IMR-90 (cell line): ENCODE data around the gene ARHGDIA. TPM values are rescaled to one million over a fixed set of nuclear protein-coding genes. Genes with fewer than 3 reads are reported as not detected.

Experiments
- ATAC-seq: fragments of 200-7000 bp; cut with Tn5 transposase; 2 replicates; pipeline ENCODE4 v1.9.1; 2020; ENCODE audit warnings: low read depth, mild to moderate bottlenecking, moderate library complexity
- BruUV-seq: library from RNA; stranded (reverse); fragments of 400-500 nt; replicated peaks from 2 replicates; lab custom pipeline; 2021; lab: Mats Ljungman, UMichigan
- CTCF ChIA-PET: fragments of 300-600 bp; formaldehyde crosslinking; extraction: SDS; loops from one replicate; lab custom pipeline; 2021; ENCODE audit warnings: antibody characterized with exemption; lab: Yijun Ruan, JAX
- POLR2A ChIA-PET: fragments of 300-600 bp; sonication (Branson Sonifier 250); formaldehyde crosslinking; loops from one replicate; lab custom pipeline; 2022; ENCODE audit warnings: antibody characterized with exemption; ENCODE audit not compliant: unreplicated experiment; lab: Charles Lee
- DNase-seq: peaks from one replicate; pipeline ENCODE4 v3.0.0; 2013
- H2AFZ ChIP-seq: replicated peaks from 2 replicates; pipeline ENCODE3; 2013; ENCODE audit warnings: low read length, mild to moderate bottlenecking; ENCODE audit not compliant: poor library complexity
- H2AK5ac ChIP-seq: 2 replicates; pipeline ENCODE4 v1.6.1; 2013; ENCODE audit warnings: low read depth, low read length, inconsistent platforms
- H2AK9ac ChIP-seq: replicated peaks from 2 replicates; pipeline ENCODE3; 2013; ENCODE audit warnings: mild to moderate bottlenecking, low read depth, low read length, moderate library complexity; ENCODE audit not compliant: poor library complexity
- H2BK120ac ChIP-seq: 2 replicates; pipeline ENCODE4 v1.6.1; 2013; ENCODE audit warnings: low read depth, low read length, inconsistent platforms
- H2BK15ac ChIP-seq: 3 replicates; pipeline ENCODE4 v1.6.1; 2013; ENCODE audit warnings: low read depth, low read length, inconsistent platforms
- H2BK20ac ChIP-seq: 2 replicates; pipeline ENCODE4 v1.6.1; 2013; ENCODE audit warnings: low read depth, mild to moderate bottlenecking, inconsistent platforms, low read length, moderate library complexity
- H2BK5ac ChIP-seq: 2 replicates; pipeline ENCODE4 v1.6.1; 2013; ENCODE audit warnings: mild to moderate bottlenecking, low read depth, low read length, inconsistent platforms; ENCODE audit not compliant: poor library complexity, severe bottlenecking
- H3K14ac ChIP-seq: replicated peaks from 2 replicates; pipeline ENCODE4 v1.6.1; 2013; ENCODE audit warnings: low read depth, low read length, inconsistent platforms
- H3K18ac ChIP-seq: 2 replicates; pipeline ENCODE4 v1.6.1; 2013; ENCODE audit warnings: low read depth, low read length, control low read depth
- H3K23ac ChIP-seq: 2 replicates; pipeline ENCODE4 v1.6.1; 2013; ENCODE audit warnings: low read depth, low read length, inconsistent platforms
- H3K27ac ChIP-seq: 2 replicates; pipeline ENCODE4 v1.5.1; 2013; ENCODE audit warnings: mild to moderate bottlenecking, control low read depth, low read length; ENCODE audit not compliant: insufficient read depth
- H3K27me3 ChIP-seq: 2 replicates; pipeline ENCODE4 v1.6.1; 2013; ENCODE audit warnings: low read length; ENCODE audit not compliant: control insufficient read depth, insufficient read depth
- H3K36me3 ChIP-seq: 2 replicates; pipeline ENCODE4 v1.6.1; 2013; ENCODE audit warnings: low read length, mixed read lengths; ENCODE audit not compliant: control insufficient read depth, insufficient read depth
- H3K4ac ChIP-seq: 2 replicates; pipeline ENCODE4 v1.6.1; 2013; ENCODE audit warnings: low read depth, low read length, inconsistent platforms
- H3K4me1 ChIP-seq: 2 replicates; pipeline ENCODE4 v1.6.1; 2013; ENCODE audit warnings: low read length, mixed read lengths; ENCODE audit not compliant: control insufficient read depth, insufficient read depth
- H3K4me2 ChIP-seq: 2 replicates; pipeline ENCODE4 v1.6.1; 2013; ENCODE audit warnings: low read depth, mild to moderate bottlenecking, control low read depth, low read length, moderate library complexity
- H3K4me3 ChIP-seq: 2 replicates; pipeline ENCODE4 v1.5.1; 2013; ENCODE audit warnings: low read depth, mild to moderate bottlenecking, control low read depth, low read length, moderate library complexity; ENCODE audit not compliant: insufficient read depth
- H3K56ac ChIP-seq: 2 replicates; pipeline ENCODE4 v1.6.1; 2013; ENCODE audit warnings: low read length, inconsistent platforms; ENCODE audit not compliant: insufficient read depth; ENCODE audit errors: extremely low read depth
- H3K79me1 ChIP-seq, 2 experiments: 2 replicates each; pipeline ENCODE4 v1.6.1; 2013; ENCODE audit warnings: low read length in 2 of 2, inconsistent platforms in 1 of 2, low read depth in 1 of 2
- H3K9ac ChIP-seq: 2 replicates; pipeline ENCODE4 v1.6.1; 2013; ENCODE audit warnings: low read depth, low read length, control low read depth
- H3K9me1 ChIP-seq: 2 replicates; pipeline ENCODE4 v1.6.1; 2013; ENCODE audit warnings: low read length, inconsistent platforms; ENCODE audit not compliant: insufficient read depth
- H3K9me3 ChIP-seq: 2 replicates; pipeline ENCODE4 v1.6.1; 2013; ENCODE audit warnings: low read length; ENCODE audit not compliant: control insufficient read depth, insufficient read depth
- H4K20me1 ChIP-seq: 2 replicates; pipeline ENCODE4 v1.6.1; 2013; ENCODE audit warnings: low read length, inconsistent platforms; ENCODE audit not compliant: insufficient read depth
- H4K5ac ChIP-seq: 2 replicates; pipeline ENCODE4 v1.6.1; 2013; ENCODE audit warnings: mild to moderate bottlenecking, low read depth, low read length, control low read depth
- H4K8ac ChIP-seq, 2 experiments: 2 replicates each; pipeline ENCODE4 v1.6.1; 2013; ENCODE audit warnings: low read depth in 2 of 2, low read length in 2 of 2, control low read depth in 1 of 2, inconsistent platforms in 1 of 2
- H4K91ac ChIP-seq: 2 replicates; pipeline ENCODE4 v1.6.1; 2013; ENCODE audit warnings: low read depth, low read length, inconsistent platforms; ENCODE audit not compliant: insufficient read depth
- BHLHE40 ChIP-seq: fragments of 150-350 bp; IDR thresholded peaks from 2 replicates; pipeline ENCODE4 v1.6.1; 2016; ENCODE audit warnings: mild to moderate bottlenecking, low read depth, low read length
- CEBPB ChIP-seq: IDR thresholded peaks from 2 replicates; pipeline ENCODE4 v1.6.1; 2012; ENCODE audit warnings: low read depth, low read length, improper control_type of control experiment
- CHD1 ChIP-seq: IDR thresholded peaks from 2 replicates; pipeline ENCODE4 v1.6.1; 2012; ENCODE audit warnings: low read depth, low read length, improper control_type of control experiment
- FOS ChIP-seq: fragments of 150-350 bp; IDR thresholded peaks from 2 replicates; pipeline ENCODE4 v1.6.1; 2016; ENCODE audit warnings: low read depth, low read length
- MAFK ChIP-seq: IDR thresholded peaks from 2 replicates; pipeline ENCODE4 v1.6.1; 2012; ENCODE audit warnings: low read depth, low read length, improper control_type of control experiment
- MAZ ChIP-seq: IDR thresholded peaks from 2 replicates; pipeline ENCODE4 v1.6.1; 2012; ENCODE audit warnings: low read depth, mild to moderate bottlenecking, low read length, improper control_type of control experiment, moderate library complexity, borderline replicate concordance
- MXI1 ChIP-seq: IDR thresholded peaks from 2 replicates; pipeline ENCODE4 v1.6.1; 2012; ENCODE audit warnings: low read depth, mild to moderate bottlenecking, low read length, moderate library complexity, borderline replicate concordance
- POLR2A ChIP-seq: IDR thresholded peaks from 2 replicates; pipeline ENCODE4 v1.6.1; 2012; ENCODE audit warnings: mild to moderate bottlenecking, low read depth, low read length
- RCOR1 ChIP-seq: IDR thresholded peaks from 2 replicates; pipeline ENCODE4 v1.6.1; 2012; ENCODE audit warnings: mild to moderate bottlenecking, low read length, improper control_type of control experiment; ENCODE audit not compliant: insufficient replicate concordance
- SMC3 ChIP-seq: fragments of 150-350 bp; IDR thresholded peaks from 2 replicates; pipeline ENCODE4 v1.6.1; 2016; ENCODE audit warnings: low read depth, mild to moderate bottlenecking, antibody characterized with exemption, low read length, moderate library complexity
- WGBS, 2 experiments: methylation state at CpG; one replicate each; pipeline versions ENCODE4 v1.1.5 to v1.1.7; 2013; ENCODE audit warnings: missing lambda C conversion rate in 2 of 2; ENCODE audit not compliant: insufficient read length in 1 of 2; ENCODE audit errors: extremely low coverage in 2 of 2; 5-methylcytosine and 5-hydroxymethylcytosine counted together
- dilution Hi-C: fragments of 300-500 bp; cut with HindIII; formaldehyde crosslinking; loops from one replicate; pipeline ENCODE4 v1.14.3; 2018; ENCODE audit warnings: low sequenced_read_pairs; ENCODE audit not compliant: unreplicated experiment
- in situ Hi-C: fragments of 300-500 bp; cut with MboI; formaldehyde crosslinking; loops from 3 replicates; pipeline ENCODE4 v1.14.3; 2019; ENCODE audit warnings: low sequenced_read_pairs, inconsistent platforms, mixed read lengths
- intact Hi-C: fragments of 100-400 bp; cut with micrococcal nuclease; formaldehyde crosslinking; loops from 2 replicates; pipeline ENCODE4 v1.10.0; 2022
- polyA plus RNA-seq, 3 experiments: library from polyadenylated mRNA; depleted of rRNA; stranded (reverse); fragments of >200 nt; gene quantifications; 2 replicates each; pipeline ENCODE4 v1.2.3, GENCODE V29; 2012; ENCODE audit warnings: low replicate concordance in 1 of 3
- total RNA-seq: library from RNA; depleted of rRNA; stranded (reverse); fragments of >200 nt; gene quantifications from 2 replicates; pipeline ENCODE4 v1.2.3, GENCODE V29; 2012
- TF ChIP-seq, protein P1 (sequence below): conservative IDR thresholded peaks from 2 replicates; pipeline ENCODE4 v1.5.1; 2012; ENCODE audit warnings: mild to moderate bottlenecking, low read depth, low read length, improper control_type of control experiment
- TF ChIP-seq, protein P2 (sequence below): fragments of 150-350 bp; IDR thresholded peaks from 2 replicates; pipeline ENCODE4 v1.6.1; 2017; ENCODE audit warnings: mild to moderate bottlenecking, antibody characterized with exemption, low read length, low read depth

ARHGDIA gene
- total and polyA plus RNA-seq, 2 of the 4 experiments (the other 2 are of a cell fraction) = 62.7 to 362 TPM

DNA sequence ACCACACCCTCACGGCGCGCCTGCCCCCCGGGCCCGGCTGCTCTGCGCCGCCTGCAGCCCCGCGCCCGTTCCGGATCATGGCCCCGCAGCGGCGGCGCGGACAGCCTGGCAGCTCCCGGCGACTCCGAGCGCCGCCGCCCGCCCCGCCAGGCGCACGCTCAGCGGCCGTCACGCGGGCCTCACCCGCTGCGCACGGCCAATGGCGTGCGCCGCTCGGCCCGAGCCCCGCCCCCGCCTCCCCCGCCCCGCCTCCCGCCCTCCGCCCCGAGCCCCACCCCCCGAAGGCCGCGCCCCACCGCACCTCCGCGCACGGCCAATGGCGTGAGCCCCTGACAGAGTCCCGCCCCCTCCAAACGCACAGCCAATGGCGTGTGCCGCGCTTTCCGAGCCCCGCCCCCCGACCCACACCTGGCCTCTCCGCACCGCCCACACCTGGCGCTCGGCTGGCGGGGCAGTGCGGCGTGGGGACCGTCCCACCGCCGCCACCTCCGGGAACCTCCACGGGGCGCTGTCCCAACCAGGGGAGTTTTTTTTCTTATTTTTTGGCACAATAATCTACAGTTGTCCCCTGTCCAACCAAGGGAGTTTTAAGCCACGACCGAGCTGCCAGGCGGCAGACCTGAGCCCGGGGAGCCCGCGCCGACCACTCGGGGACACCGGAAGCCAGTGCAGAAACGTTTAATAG is 40.3 kb upstream of the ARHGDIA start, which contains the start of gene PCYT2:
PCYT2 (minus strand) TSS at position 123 of the 685 bp plus-strand sequence; CDS start at position 79, 44 bp downstream.
- ChIA-PET CTCF (no interaction called here), POLR2A (no interaction called here)

More for the DNA sequence above, 40.3 kb upstream of the ARHGDIA start, which contains the start of gene PCYT2:
- H3K9me1 ChIP-seq = peaks cover 11% of the 10 kb centered on the region; the same call in 1 of the 2 replicates
- H3K4me3 ChIP-seq = peak within 1 kb of the TSS; percentile 90
- peak within 1 kb of the TSS; percentile 55 for H3K9ac ChIP-seq
- WGBS, 2 experiments = 26% methylated on average over 10 of the region's 84 CpGs; no CpG with 5 or more reads in 1 of the 2 experiments
- H3K36me3 ChIP-seq = peaks cover 50% of the 10 kb centered on the region
- H2BK15ac ChIP-seq = no peak within 1 kb of the TSS
- peaks cover 9 to 44% of the 10 kb centered on the region in 2 experiments; a peak in 3 of 4 replicates for H3K79me1 ChIP-seq
- H2BK20ac ChIP-seq = no peak within 1 kb of the TSS
- H2AK9ac ChIP-seq = peak within 1 kb of the TSS; percentile 93
- H3K27me3 ChIP-seq = no peaks in the 10 kb centered on the region
- H2AK5ac ChIP-seq = no peak within 1 kb of the TSS
- peak; percentile 95 for ATAC-seq
- peaks cover 5% of the 10 kb centered on the region for H3K4me1 ChIP-seq
- H4K20me1 ChIP-seq = peaks cover 31% of the 10 kb centered on the region
- H2BK120ac ChIP-seq = no peak within 1 kb of the TSS
- no TSS peak for BruUV-seq
- peak within 1 kb of the TSS; percentile 89 for H2AFZ ChIP-seq
- no peaks in the 10 kb centered on the region for H3K9me3 ChIP-seq
- dilution Hi-C loops = no loop called here
- peak within 1 kb of the TSS; percentile 11; the same call in 1 of the 2 replicates for H3K4ac ChIP-seq
- H3K27ac ChIP-seq = peak within 1 kb of the TSS; percentile 4; the same call in 1 of the 2 replicates
- no peak within 1 kb of the TSS; the same call in 1 of the 2 replicates for H3K56ac ChIP-seq
- H3K18ac ChIP-seq = no peak within 1 kb of the TSS
- H3K14ac ChIP-seq = 0 out of 2 replicates have a peak within 1 kb of the TSS, but pooled peaks have one; percentile 33
- peak within 1 kb of the TSS; percentile 58; the same call in 1 of the 2 replicates for H3K23ac ChIP-seq
- DNase-seq = peak; percentile 73
- TF ChIP-seq FOS = no peak
- no peak for TF ChIP-seq POLR2A
- TF ChIP-seq MAZ = peak; percentile 72; the same call in 1 of the 2 replicates
- no peak for TF ChIP-seq CHD1
- TF ChIP-seq, protein P1, sequence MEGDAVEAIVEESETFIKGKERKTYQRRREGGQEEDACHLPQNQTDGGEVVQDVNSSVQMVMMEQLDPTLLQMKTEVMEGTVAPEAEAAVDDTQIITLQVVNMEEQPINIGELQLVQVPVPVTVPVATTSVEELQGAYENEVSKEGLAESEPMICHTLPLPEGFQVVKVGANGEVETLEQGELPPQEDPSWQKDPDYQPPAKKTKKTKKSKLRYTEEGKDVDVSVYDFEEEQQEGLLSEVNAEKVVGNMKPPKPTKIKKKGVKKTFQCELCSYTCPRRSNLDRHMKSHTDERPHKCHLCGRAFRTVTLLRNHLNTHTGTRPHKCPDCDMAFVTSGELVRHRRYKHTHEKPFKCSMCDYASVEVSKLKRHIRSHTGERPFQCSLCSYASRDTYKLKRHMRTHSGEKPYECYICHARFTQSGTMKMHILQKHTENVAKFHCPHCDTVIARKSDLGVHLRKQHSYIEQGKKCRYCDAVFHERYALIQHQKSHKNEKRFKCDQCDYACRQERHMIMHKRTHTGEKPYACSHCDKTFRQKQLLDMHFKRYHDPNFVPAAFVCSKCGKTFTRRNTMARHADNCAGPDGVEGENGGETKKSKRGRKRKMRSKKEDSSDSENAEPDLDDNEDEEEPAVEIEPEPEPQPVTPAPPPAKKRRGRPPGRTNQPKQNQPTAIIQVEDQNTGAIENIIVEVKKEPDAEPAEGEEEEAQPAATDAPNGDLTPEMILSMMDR = no peak
- no peak for TF ChIP-seq RCOR1
- no peak for TF ChIP-seq CEBPB
- TF ChIP-seq, protein P2, sequence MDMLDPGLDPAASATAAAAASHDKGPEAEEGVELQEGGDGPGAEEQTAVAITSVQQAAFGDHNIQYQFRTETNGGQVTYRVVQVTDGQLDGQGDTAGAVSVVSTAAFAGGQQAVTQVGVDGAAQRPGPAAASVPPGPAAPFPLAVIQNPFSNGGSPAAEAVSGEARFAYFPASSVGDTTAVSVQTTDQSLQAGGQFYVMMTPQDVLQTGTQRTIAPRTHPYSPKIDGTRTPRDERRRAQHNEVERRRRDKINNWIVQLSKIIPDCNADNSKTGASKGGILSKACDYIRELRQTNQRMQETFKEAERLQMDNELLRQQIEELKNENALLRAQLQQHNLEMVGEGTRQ = peak; percentile 75
- no peak for TF ChIP-seq MAFK
- peak; percentile 50; the same call in 1 of the 2 replicates for TF ChIP-seq BHLHE40
- 0 out of 2 replicates have a peak, but pooled peaks have one; percentile 62 for TF ChIP-seq MXI1
- TF ChIP-seq SMC3 = no peak
- peak within 1 kb of the TSS; percentile 65 for H3K4me2 ChIP-seq
- H2BK5ac ChIP-seq = no peak within 1 kb of the TSS
- in situ Hi-C loops = no loop called here
- intact Hi-C loops = no loop called here
- H4K8ac ChIP-seq = no peak within 1 kb of the TSS
- H4K91ac ChIP-seq = no peak within 1 kb of the TSS
- no peak within 1 kb of the TSS for H4K5ac ChIP-seq
